ENCODE results near the gene PIK3CD.
A peak's percentile ranks its signal among the peaks of the same experiment; 100 is the strongest.
"Not testable (repeated sequence)": the region's sequence is repeated elsewhere in the genome, so short reads cannot be mapped to it uniquely, and the experiment has no call there.

The PIK3CD gene

GRCh38 chr1:9621032-9621431, 30.5 kb upstream of the PIK3CD start:
- DNase-seq (ENCODE audit: low read depth in 2 of 2) = no peak

- no peak for DNase-seq (ENCODE audit: low read depth in 2 of 2)
These were observed 27.4 kb upstream of the PIK3CD start for GRCh38 chr1:9624081-9624480.

DNA sequence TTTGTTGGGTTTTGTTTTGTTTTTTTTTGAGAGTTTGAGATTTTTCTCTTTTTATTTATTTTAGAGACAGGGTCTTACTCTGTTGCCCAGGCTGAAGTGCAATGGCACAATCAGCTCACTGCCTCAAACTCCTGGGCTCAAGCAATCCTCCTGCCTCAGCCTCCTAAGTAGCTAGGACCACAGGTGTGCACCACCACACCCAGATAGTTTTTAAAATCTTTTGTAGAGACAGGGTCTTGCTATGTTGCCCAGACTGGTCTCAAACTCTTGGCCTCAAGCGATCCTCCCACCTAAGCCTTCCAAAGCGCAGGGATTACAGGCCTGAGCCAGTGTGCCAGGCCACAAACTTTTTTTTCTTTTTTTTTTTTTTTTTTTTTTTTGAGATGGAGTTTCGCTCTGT, 26.5 kb upstream of the PIK3CD start:
- DNase-seq (ENCODE audit: low read depth in 2 of 2) = not testable (repeated sequence)

DNA sequence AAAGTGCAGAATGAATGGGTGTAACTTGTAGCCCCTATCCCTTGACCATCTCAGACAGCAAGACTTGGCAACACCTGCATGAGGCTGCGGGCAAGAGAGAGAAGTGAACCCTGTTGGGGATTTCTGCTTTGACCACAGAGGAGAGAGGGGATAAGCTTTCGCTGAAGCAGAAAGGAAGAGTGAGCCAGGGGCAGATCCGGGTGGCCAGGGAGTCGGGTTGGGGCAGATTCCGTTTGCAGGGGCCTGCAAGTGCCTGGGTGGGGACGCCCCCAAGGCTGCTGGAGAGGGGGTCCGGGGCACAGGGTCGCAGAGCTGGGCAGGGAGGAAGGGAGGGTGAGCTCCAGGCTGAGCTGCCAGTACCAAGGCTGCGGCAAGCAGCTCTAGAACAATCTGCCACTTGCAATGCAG, 25.3 kb upstream of the PIK3CD start:
- no peak for DNase-seq (ENCODE audit: low read depth in 2 of 2)

- peak in 1 of 2 donors; percentile 51 for DNase-seq (ENCODE audit: low read depth in 2 of 2)
These were observed 22.7 kb upstream of the PIK3CD start for GRCh38 chr1:9628541-9629444.

GRCh38 chr1:9629445-9630201, 21.9 kb upstream of the PIK3CD start:
- peak in 1 of 2 donors; percentile 49 for DNase-seq (ENCODE audit: low read depth in 2 of 2)

- DNase-seq (ENCODE audit: low read depth in 2 of 2) = no peak
These were observed 21.0 kb upstream of the PIK3CD start for GRCh38 chr1:9630331-9631111.

DNA sequence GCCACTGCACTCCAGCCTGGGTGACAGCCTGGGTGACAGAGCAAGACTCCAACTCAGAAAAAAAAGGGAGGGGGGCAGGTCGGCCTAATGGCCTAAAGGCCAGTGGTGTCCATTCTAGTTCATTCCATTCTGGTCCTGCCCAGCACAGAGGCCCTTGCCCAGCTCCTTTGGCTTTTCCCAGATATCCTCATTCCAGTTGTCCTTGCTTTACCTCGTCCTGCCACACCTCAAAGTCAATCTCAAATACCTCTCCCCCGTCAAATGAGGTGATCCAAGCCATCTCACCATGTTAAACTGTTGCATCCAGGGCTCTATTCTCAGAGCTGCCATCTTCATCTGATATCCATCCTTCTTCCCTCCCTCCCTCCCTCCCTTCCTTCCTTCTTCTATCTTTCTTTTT, 19.9 kb upstream of the PIK3CD start:
- no peak for DNase-seq (ENCODE audit: low read depth in 2 of 2)

GRCh38 chr1:9633493-9633892, 18.0 kb upstream of the PIK3CD start:
- no peak for DNase-seq (ENCODE audit: low read depth in 2 of 2)

GRCh38 chr1:9634582-9634981, 16.9 kb upstream of the PIK3CD start:
- no peak for DNase-seq (ENCODE audit: low read depth in 2 of 2)

DNA sequence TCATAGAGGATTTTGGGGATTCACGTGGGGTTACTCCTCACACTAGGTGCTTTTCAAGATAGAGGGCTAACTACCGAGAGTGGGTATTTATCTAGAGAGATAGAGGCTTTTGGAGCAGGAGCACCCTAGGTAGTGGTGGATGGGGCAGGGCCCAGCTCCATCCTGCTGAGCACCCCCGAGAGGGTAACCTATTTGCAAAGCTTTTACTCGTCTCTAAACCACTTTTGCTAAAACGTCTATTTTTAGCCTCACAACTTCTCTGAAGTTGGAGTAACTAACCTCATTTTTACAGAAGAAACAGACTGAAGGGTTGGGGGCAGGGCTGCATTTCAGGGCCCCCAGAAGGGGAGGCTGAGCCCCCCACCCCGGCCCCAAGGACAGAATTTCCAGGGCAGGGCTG, 12.3 kb upstream of the PIK3CD start:
- no peak for DNase-seq (ENCODE audit: low read depth in 2 of 2)

GRCh38 chr1:9643351-9644256, 7.9 kb upstream of the PIK3CD start:
- no peak for DNase-seq (ENCODE audit: low read depth in 2 of 2)

DNA sequence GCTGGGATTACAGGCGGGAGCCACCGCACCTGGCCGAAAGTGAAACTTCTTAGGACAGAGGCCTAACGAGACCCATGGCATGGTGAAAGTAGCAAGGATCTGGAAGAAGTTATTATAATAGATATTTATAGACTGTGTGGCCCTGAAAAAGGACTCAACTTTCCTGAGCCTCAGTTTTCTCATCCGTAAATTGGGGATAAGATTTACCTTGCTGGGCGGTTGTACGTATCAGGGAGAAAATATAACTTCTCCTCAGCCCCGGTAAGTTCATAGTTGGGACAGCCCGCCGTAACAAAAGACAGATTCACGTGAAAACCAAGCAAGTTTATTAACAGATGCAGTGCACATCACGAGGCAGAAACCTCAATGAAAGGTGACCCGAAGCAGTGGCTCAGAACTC, 5.5 kb upstream of the PIK3CD start:
- no peak for DNase-seq (ENCODE audit: low read depth in 2 of 2)

DNA sequence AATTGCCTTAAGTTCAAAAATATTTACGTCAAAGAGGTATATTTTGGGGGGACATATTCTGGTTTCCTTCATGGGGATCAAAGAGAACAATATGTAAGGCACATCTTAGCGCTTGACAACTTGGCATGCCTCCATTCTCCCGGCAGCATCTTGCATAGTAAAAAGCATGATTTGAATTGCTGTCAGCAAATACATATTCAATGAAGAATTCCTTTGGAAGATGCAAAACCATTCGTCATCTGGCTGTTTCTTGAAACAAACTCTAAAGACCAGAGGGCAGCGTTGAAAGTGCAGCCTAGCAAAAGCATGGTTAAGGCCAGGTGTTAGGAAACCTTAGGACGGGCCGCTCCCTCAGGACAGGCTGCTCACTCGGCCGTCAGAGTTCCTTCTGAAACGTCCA, 3.4 kb upstream of the PIK3CD start:
- DNase-seq (ENCODE audit: low read depth in 2 of 2) = no peak

DNA sequence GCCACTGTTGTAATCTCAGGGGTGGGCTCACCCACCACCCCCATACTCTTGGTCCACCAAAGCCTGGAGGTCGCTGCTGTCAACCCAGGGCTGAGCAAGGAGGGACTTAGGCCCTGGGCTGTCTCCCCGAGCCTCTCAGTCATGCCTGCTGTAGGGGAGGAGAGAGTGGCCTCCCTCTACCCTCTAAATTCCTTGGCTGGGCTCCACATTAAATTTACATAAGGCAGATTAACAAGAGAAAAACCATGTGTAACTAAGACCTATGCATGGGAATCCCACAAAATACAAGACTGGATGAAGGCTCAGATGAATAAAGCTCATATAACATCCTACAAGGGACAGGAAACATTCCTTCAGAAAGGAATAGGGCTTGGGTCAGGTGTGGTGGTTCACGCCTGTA, 1.8 kb upstream of the PIK3CD start:
- DNase-seq (ENCODE audit: low read depth in 2 of 2) = no peak

DNA sequence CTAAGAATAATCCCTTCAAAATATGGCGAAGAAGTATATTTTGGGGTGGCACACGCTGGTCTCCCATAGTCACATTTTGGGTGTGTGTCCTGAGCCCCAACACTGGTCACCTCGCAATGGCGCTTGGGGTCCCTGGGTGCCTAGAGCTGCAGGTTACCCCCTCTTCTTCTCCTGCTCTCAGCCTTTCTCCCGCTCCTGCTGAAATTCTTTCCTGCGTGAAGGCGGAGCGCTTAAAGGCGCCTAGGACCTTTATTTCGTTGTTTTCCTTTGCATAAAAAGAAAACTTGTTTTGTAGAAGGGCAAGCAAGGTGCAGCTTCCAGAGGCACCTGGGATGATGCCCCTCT, 339 bp upstream of the PIK3CD start:
- DNase-seq (ENCODE audit: low read depth in 2 of 2) = no peak

DNA sequence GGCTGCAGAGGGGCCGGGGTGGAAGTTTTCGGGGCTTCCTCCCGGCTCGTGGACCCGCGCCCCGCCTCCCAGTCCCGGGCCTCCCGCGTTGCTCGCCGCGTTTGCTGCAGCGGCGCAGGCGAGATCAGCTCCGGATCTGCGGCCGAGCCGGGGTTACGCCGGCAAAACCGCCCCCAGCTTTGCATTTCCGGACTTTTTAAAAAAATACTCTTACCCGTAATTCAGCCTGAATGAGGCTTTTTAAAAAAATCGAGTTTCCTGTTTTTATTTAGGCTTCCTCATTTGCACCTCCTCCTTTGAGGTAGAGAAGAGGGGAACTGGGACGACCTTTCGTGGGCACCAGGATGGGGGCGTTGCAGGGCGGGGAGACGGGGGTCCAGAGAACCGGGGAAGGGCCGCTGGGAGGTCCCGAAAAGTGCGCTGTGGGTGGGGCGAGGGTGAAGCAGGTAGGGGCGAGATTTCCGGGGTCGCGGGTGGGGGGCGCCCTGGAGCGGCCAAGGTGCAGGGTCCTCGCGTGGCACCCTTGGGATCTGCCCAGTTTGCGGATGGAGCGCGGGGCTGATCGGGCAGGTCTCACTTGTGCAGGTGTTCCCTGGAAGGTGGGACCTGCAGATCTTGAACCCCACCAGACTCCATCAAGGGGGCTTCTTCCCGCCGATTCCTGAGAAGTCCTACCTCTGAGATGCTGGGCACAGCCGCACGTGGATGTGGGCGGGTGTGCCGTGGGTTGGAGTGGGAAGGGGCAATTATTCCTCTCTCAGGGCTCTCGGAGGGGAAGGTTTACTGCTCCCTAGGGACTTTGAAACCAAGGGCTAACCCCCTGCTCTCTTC, 1.1 kb downstream of the PIK3CD start:
- DNase-seq (ENCODE audit: low read depth in 2 of 2) = peak in 1 of 2 donors; percentile 48

GRCh38 chr1:9653210-9653490, 1.6 kb downstream of the PIK3CD start:
- no peak for DNase-seq (ENCODE audit: low read depth in 2 of 2)

DNA sequence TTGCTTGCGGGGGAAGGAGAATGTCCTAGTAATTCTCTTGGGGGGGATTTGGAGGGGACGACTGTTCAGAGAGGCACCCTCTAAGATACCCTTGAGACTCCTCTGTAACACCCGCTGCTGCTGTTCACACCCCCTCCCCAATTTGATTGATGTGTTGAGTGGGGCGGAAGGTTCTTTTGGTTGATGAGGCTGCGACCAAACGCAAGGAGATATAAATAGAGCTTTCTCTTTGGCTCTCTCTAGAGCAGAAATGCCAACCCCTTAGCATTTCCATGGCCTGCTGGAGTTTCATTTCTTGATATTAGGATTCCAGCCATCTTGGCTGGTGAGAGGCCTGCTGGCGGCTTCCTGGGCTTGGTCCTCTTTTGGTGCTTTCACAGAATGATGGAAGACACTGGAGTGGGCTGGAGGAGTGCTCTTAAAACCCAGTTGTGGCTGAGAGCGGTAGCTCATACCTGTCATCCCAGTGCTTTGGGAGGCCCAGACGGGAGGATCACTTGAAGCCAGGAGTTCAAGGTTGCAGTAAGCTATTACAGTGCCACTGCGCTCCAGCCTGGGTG, 2.0 kb downstream of the PIK3CD start:
- DNase-seq (ENCODE audit: low read depth in 2 of 2) = no peak

Measured in stimulated activated CD8-positive, alpha-beta memory T cell treated with anti-CD3 and anti-CD28 coated beads, Interleukin-7, amount 100 ng/mL, for 1 hour (primary cell).